ENCODE measurements around the gene AGER.

DNA sequence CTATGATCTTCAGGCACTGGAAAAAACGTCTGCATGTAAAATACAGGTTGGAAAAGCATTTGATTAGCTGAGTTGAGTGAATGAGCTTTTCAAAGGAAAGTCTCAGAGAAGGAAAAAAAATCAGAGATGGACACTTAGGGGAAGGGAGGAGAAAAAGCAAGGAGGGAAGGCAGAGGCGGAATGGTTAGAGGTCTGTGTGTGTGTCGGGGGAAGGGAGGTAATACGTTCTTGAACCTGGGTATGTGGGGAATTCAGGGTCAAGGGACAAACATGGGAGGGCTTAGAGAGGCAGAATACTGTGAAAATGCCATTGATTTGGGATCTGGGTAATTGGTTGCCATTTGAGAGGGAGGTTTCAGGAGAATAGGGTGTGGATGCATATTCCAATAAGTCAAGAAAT is 37.4 kb downstream of the AGER start:
- no peak for TF ChIP-seq POLR2A (IDR thresholded peaks at IDR 0.05)
- TF ChIP-seq, protein P1, sequence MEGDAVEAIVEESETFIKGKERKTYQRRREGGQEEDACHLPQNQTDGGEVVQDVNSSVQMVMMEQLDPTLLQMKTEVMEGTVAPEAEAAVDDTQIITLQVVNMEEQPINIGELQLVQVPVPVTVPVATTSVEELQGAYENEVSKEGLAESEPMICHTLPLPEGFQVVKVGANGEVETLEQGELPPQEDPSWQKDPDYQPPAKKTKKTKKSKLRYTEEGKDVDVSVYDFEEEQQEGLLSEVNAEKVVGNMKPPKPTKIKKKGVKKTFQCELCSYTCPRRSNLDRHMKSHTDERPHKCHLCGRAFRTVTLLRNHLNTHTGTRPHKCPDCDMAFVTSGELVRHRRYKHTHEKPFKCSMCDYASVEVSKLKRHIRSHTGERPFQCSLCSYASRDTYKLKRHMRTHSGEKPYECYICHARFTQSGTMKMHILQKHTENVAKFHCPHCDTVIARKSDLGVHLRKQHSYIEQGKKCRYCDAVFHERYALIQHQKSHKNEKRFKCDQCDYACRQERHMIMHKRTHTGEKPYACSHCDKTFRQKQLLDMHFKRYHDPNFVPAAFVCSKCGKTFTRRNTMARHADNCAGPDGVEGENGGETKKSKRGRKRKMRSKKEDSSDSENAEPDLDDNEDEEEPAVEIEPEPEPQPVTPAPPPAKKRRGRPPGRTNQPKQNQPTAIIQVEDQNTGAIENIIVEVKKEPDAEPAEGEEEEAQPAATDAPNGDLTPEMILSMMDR (IDR thresholded peaks at IDR 0.05), result no peak
